Fibroblast of mammary gland (primary cell): ENCODE data around the gene IL1RL1.

Experiments
- DNase-seq: peaks from one replicate; pipeline ENCODE4 v3.0.0-alpha.2; 2010; ENCODE audit warnings: low read depth
- H3K4me3 ChIP-seq: 2 replicates; pipeline ENCODE4 v1.5.1; 2011; ENCODE audit warnings: low read depth, mild to moderate bottlenecking, low read length, moderate library complexity; ENCODE audit not compliant: control insufficient read depth
- TF ChIP-seq, protein P1 (sequence below): conservative IDR thresholded peaks from 2 replicates; pipeline ENCODE4 v1.5.1; 2011; ENCODE audit warnings: low read depth, low read length, inconsistent platforms; ENCODE audit not compliant: control insufficient read depth, insufficient read depth

Gene IL1RL1

DNA sequence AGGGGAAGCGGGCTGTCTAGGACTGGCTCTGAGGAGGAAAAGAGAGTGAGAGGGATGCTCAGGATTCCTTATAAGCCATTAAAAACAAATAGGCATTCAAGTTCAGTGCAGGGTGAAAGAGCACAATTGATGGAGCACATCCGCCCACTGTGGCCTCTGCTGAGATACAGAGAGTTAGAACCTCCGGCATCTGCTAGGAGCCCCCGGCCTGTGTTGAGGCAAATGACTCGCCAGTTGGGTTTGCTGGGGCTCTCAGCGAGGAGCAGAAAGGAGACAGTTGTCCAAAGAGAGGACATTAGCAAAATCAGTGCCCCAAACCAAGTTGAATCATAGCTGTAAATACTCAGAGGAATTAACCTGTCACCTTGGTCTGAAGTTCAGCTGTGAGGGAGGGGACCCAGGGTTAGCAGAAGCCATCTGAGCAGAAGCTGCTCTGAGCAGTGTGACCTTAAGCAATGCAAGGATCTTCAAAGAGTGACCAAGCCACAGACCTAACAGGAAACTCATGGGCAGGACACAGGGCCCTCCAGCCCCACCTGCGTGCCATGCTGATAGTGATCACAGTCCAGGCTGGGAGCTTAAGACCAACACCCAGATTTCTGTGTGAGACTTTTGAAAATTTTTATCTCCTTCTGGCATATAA is 88.3 kb downstream of the IL1RL1 start:
- TF ChIP-seq, protein P1, sequence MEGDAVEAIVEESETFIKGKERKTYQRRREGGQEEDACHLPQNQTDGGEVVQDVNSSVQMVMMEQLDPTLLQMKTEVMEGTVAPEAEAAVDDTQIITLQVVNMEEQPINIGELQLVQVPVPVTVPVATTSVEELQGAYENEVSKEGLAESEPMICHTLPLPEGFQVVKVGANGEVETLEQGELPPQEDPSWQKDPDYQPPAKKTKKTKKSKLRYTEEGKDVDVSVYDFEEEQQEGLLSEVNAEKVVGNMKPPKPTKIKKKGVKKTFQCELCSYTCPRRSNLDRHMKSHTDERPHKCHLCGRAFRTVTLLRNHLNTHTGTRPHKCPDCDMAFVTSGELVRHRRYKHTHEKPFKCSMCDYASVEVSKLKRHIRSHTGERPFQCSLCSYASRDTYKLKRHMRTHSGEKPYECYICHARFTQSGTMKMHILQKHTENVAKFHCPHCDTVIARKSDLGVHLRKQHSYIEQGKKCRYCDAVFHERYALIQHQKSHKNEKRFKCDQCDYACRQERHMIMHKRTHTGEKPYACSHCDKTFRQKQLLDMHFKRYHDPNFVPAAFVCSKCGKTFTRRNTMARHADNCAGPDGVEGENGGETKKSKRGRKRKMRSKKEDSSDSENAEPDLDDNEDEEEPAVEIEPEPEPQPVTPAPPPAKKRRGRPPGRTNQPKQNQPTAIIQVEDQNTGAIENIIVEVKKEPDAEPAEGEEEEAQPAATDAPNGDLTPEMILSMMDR: no peak
- no peak for DNase-seq
- H3K4me3 ChIP-seq: no peak overlapping the region

DNA sequence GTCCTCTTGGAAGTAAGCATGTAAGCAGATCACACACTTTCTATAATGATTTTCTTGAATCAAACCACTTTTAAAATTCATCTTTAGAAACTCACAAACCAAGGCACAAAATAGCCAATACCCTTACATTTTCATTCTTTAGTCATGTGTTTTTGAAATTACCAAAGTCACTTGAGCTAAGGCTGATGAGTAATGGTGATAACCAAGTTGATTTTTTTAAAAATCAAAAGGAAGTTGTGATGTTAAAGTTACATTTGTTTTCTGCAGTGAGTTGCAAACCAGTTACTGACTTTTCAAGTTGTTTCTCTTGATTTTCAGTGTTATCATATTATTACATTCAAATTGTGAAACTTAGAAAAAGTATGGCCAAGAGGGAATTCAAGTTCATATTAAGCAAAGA is 90.1 kb downstream of the IL1RL1 start:
- DNase-seq: no peak
- no peak overlapping the region for H3K4me3 ChIP-seq
- TF ChIP-seq, protein P1: no peak
